Caco-2 (cell line): Measurements from ENCODE around the gene JAK1. TPM values are rescaled to one million over a fixed set of nuclear protein-coding genes. Genes with fewer than 3 reads are reported as not detected.
"Not testable (repeated sequence)": the region's sequence is repeated elsewhere in the genome, so short reads cannot be mapped to it uniquely, and the experiment has no call there.

ENCODE experiments used
- BruUV-seq: library from RNA; stranded (reverse); fragments of 400-500 nt; replicated peaks from 2 replicates; lab custom pipeline; 2021; lab: Mats Ljungman, UMichigan
- CTCF ChIA-PET: fragments of 300-600 bp; sonication (Branson Sonifier 250); formaldehyde crosslinking; loops from one replicate; lab custom pipeline; 2022; ENCODE audit warnings: antibody characterized with exemption; lab: Charles Lee
- POLR2A ChIA-PET: fragments of 300-600 bp; sonication (Branson Sonifier 250); formaldehyde crosslinking; loops from one replicate; lab custom pipeline; 2022; ENCODE audit warnings: antibody characterized with exemption; lab: Charles Lee
- DNase-seq, 2 experiments: peaks; one replicate each; pipeline versions ENCODE4 v3.0.0 to v3.0.0-alpha.2; 2020 to 2022
- H3K27me3 ChIP-seq: replicated peaks from 2 replicates; pipeline ENCODE4 v1.6.0; 2011; ENCODE audit warnings: low read length; ENCODE audit not compliant: control insufficient read depth, insufficient read depth
- H3K36me3 ChIP-seq: 2 replicates; pipeline ENCODE4 v1.5.1; 2011; ENCODE audit warnings: low read length; ENCODE audit not compliant: control insufficient read depth, insufficient read depth
- H3K4me1 ChIP-seq: fragments of 250-450 bp; sonication (Bioruptor Pico); 2 replicates; pipeline ENCODE4 v1.5.1; 2020; ENCODE audit warnings: mild to moderate bottlenecking
- H3K4me3 ChIP-seq: 2 replicates; pipeline ENCODE4 v1.5.1; 2011; ENCODE audit warnings: low read depth, mild to moderate bottlenecking, control low read depth, low read length
- H3K9me3 ChIP-seq: fragments of 250-450 bp; sonication (Bioruptor Pico); 2 replicates; pipeline ENCODE4 v1.5.1; 2020; ENCODE audit warnings: mild to moderate bottlenecking, moderate library complexity
- H3K27ac Mint-ChIP-seq: one replicate; pipeline ENCODE4 v1.8.0; 2022; ENCODE audit warnings: mixed read lengths; ENCODE audit not compliant: unreplicated experiment
- H3K27me3 Mint-ChIP-seq: one replicate; pipeline ENCODE4 v1.8.0; 2022; ENCODE audit warnings: mixed read lengths; ENCODE audit not compliant: insufficient read depth, unreplicated experiment
- H3K36me3 Mint-ChIP-seq: one replicate; pipeline ENCODE4 v1.8.0; 2022; ENCODE audit warnings: mild to moderate bottlenecking, mixed read lengths; ENCODE audit not compliant: insufficient read depth, unreplicated experiment
- H3K4me1 Mint-ChIP-seq: one replicate; pipeline ENCODE4 v1.8.0; 2022; ENCODE audit warnings: low read depth, mixed read lengths; ENCODE audit not compliant: unreplicated experiment
- H3K4me3 Mint-ChIP-seq: one replicate; pipeline ENCODE4 v1.8.0; 2022; ENCODE audit warnings: mild to moderate bottlenecking, moderate library complexity, mixed read lengths; ENCODE audit not compliant: unreplicated experiment
- H3K9me3 Mint-ChIP-seq: one replicate; pipeline ENCODE4 v1.8.0; 2022; ENCODE audit warnings: mixed read lengths; ENCODE audit not compliant: unreplicated experiment
- CTCF ChIP-seq, 2 experiments: fragments of 200-600 bp in 1 of 2; IDR thresholded peaks; 1 replicate in 1 of 2; 2 replicates in 1 of 2; pipeline versions ENCODE4 v1.5.1 to v1.8.0; 2011 to 2022; ENCODE audit warnings: antibody characterized with exemption in 1 of 2, control low read depth in 1 of 2, inconsistent platforms in 1 of 2, low read depth in 1 of 2, low read length in 1 of 2, mild to moderate bottlenecking in 1 of 2, moderate library complexity in 1 of 2; ENCODE audit not compliant: insufficient read depth in 1 of 2, severe bottlenecking in 1 of 2, unreplicated experiment in 1 of 2
- intact Hi-C: fragments of 100-400 bp; cut with micrococcal nuclease; formaldehyde crosslinking; loops from one replicate; pipeline ENCODE4 v1.10.0; 2022; ENCODE audit not compliant: unreplicated experiment
- total RNA-seq: library from RNA; stranded (reverse); gene quantifications from 2 replicates; pipeline ENCODE4 v1.2.3, GENCODE V29; 2022

The JAK1 gene
- total RNA-seq, 1 experiment from 2014 or later: 35.5 TPM

GRCh38 chr1:64933296-64934070 lies 32.9 kb downstream of the JAK1 start:
- ChIA-PET POLR2A (no interaction called here), CTCF (no interaction called here)
- Mint-ChIP-seq H3K4me3 (no peak overlapping the region), H3K36me3 (no peaks in the 10 kb centered on the region), H3K27ac (peak overlapping the region; percentile 42), H3K4me1 (peaks cover 9% of the 10 kb centered on the region), H3K9me3 (no peaks in the 10 kb centered on the region), H3K27me3 (no peaks in the 10 kb centered on the region)
- no peak overlapping the region for H3K4me3 ChIP-seq
- no peak for DNase-seq
- no peak for TF ChIP-seq CTCF (IDR thresholded peaks at IDR 0.05; ENCODE audit: insufficient read depth in 1 of 2, low read depth in 1 of 2, low read length in 1 of 2, severe bottlenecking in 1 of 2, unreplicated experiment in 1 of 2)
- intact Hi-C loops: no loop called here
- H3K36me3 ChIP-seq: no peaks in the 10 kb centered on the region
- BruUV-seq: no TSS peak
- H3K4me1 ChIP-seq: no peaks in the 10 kb centered on the region
- no peaks in the 10 kb centered on the region for H3K27me3 ChIP-seq
- H3K9me3 ChIP-seq: no peaks in the 10 kb centered on the region

- H3K4me3 Mint-ChIP-seq: no peak overlapping the region
- no peaks in the 10 kb centered on the region for H3K9me3 Mint-ChIP-seq
- H3K36me3 Mint-ChIP-seq: no peaks in the 10 kb centered on the region
- CTCF ChIA-PET: no interaction called here
- peaks cover 9% of the 10 kb centered on the region for H3K4me1 Mint-ChIP-seq
- no peaks in the 10 kb centered on the region for H3K9me3 ChIP-seq
- DNase-seq: no peak
- H3K4me3 ChIP-seq: no peak overlapping the region
- no peaks in the 10 kb centered on the region for H3K27me3 ChIP-seq
- H3K4me1 ChIP-seq: no peaks in the 10 kb centered on the region
- intact Hi-C loops: no loop called here
- no peak overlapping the region for H3K27ac Mint-ChIP-seq
- H3K27me3 Mint-ChIP-seq: no peaks in the 10 kb centered on the region
- H3K36me3 ChIP-seq: no peaks in the 10 kb centered on the region
- BruUV-seq: no TSS peak
- POLR2A ChIA-PET: no interaction called here
- no peak for TF ChIP-seq CTCF (IDR thresholded peaks at IDR 0.05; ENCODE audit: insufficient read depth in 1 of 2, low read depth in 1 of 2, low read length in 1 of 2, severe bottlenecking in 1 of 2, unreplicated experiment in 1 of 2)
Observed at GRCh38 chr1:64932962-64933295, 33.4 kb downstream of the JAK1 start.

GRCh38 chr1:64930640-64931039 lies 35.7 kb downstream of the JAK1 start:
- H3K9me3 Mint-ChIP-seq, H3K36me3 ChIP-seq, H3K9me3 ChIP-seq, CTCF ChIA-PET, BruUV-seq, H3K36me3 Mint-ChIP-seq, POLR2A ChIA-PET, H3K4me3 ChIP-seq, H3K4me1 ChIP-seq, H3K27me3 ChIP-seq, H3K27ac Mint-ChIP-seq, H3K4me1 Mint-ChIP-seq, DNase-seq, intact Hi-C loops, H3K27me3 Mint-ChIP-seq, H3K4me3 Mint-ChIP-seq: not testable (repeated sequence)
